Breast epithelium (tissue), 3 donors: ENCODE data around the gene HDAC8.

ENCODE experiments used
- POLR2AphosphoS5 ChIP-seq, 3 donors: sonication (generic); formaldehyde crosslinking; IDR thresholded peaks; one replicate each; pipeline ENCODE4 v1.6.1; 2017; ENCODE audit warnings: antibody characterized with exemption in 3 of 3
- TF ChIP-seq, protein P1 (sequence below), 3 donors: fragments of 450-650 bp; IDR thresholded peaks; one replicate each; pipeline ENCODE4 v1.5.1; 2016 to 2017; ENCODE audit warnings: antibody characterized with exemption in 3 of 3, mild to moderate bottlenecking in 3 of 3, moderate library complexity in 3 of 3

DNA sequence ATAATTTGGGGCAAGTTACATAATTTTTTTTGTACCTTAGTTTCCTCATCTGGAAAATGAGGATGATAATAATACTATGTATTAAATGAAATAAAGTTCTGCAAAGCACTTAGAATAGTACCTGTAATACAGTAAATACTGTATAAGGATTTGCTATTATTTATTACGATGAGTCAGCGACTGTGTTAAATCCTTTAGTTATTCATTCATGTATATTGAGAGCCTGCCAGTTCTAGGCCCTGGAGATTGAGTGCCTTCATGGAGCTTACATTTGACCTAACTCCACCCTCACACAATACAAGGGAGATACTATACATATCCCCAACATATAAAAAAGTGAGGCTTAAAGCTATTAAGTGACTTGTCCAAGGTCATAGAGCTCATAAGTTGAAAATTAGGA lies 199.9 kb downstream of the HDAC8 start:
- TF ChIP-seq POLR2AphosphoS5 (IDR thresholded peaks at IDR 0.05): no peak
- TF ChIP-seq, protein P1, sequence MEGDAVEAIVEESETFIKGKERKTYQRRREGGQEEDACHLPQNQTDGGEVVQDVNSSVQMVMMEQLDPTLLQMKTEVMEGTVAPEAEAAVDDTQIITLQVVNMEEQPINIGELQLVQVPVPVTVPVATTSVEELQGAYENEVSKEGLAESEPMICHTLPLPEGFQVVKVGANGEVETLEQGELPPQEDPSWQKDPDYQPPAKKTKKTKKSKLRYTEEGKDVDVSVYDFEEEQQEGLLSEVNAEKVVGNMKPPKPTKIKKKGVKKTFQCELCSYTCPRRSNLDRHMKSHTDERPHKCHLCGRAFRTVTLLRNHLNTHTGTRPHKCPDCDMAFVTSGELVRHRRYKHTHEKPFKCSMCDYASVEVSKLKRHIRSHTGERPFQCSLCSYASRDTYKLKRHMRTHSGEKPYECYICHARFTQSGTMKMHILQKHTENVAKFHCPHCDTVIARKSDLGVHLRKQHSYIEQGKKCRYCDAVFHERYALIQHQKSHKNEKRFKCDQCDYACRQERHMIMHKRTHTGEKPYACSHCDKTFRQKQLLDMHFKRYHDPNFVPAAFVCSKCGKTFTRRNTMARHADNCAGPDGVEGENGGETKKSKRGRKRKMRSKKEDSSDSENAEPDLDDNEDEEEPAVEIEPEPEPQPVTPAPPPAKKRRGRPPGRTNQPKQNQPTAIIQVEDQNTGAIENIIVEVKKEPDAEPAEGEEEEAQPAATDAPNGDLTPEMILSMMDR (IDR thresholded peaks at IDR 0.05): no peak
